Hepatocyte (in vitro differentiated cells): Measurements from ENCODE around the gene SDE2. TPM values are rescaled to one million over a fixed set of nuclear protein-coding genes. Genes with fewer than 3 reads are reported as not detected.

ENCODE experiments used
- DNase-seq: peaks from one replicate; pipeline ENCODE4 v3.0.0-alpha.2; 2016; ENCODE audit warnings: low spot score
- H2AFZ ChIP-seq: fragments of 200-600 bp; sonication (generic); 2 replicates; pipeline ENCODE4 v1.6.0; 2016; ENCODE audit warnings: antibody characterized with exemption, mild to moderate bottlenecking
- H3K27ac ChIP-seq: fragments of 200-600 bp; sonication (generic); 2 replicates; pipeline ENCODE4 v1.5.1; 2016; ENCODE audit warnings: mild to moderate bottlenecking
- H3K27me3 ChIP-seq: fragments of 200-600 bp; sonication (generic); 2 replicates; pipeline ENCODE4 v1.6.1; 2016
- H3K36me3 ChIP-seq: fragments of 200-600 bp; sonication (generic); replicated peaks from 2 replicates; pipeline ENCODE4 v1.5.1; 2016; ENCODE audit warnings: low read depth; ENCODE audit not compliant: insufficient read depth
- H3K4me1 ChIP-seq: fragments of 200-600 bp; sonication (generic); 2 replicates; pipeline ENCODE4 v1.5.1; 2016; ENCODE audit warnings: mild to moderate bottlenecking, moderate library complexity; ENCODE audit not compliant: insufficient read depth
- H3K4me2 ChIP-seq: fragments of 200-600 bp; sonication (generic); 2 replicates; pipeline ENCODE4 v1.6.0; 2016
- H3K4me3 ChIP-seq: fragments of 200-600 bp; sonication (generic); 2 replicates; pipeline ENCODE4 v1.5.1; 2016; ENCODE audit warnings: mild to moderate bottlenecking
- H3K79me2 ChIP-seq: fragments of 200-600 bp; sonication (generic); 2 replicates; pipeline ENCODE4 v1.6.0; 2017; ENCODE audit warnings: mild to moderate bottlenecking
- H3K9me2 ChIP-seq: fragments of 200-600 bp; sonication (generic); replicated peaks from 2 replicates; pipeline ENCODE4 v1.6.0; 2017; ENCODE audit warnings: mild to moderate bottlenecking; ENCODE audit not compliant: insufficient read depth
- H3K9me3 ChIP-seq: fragments of 200-600 bp; sonication (generic); 2 replicates; pipeline ENCODE4 v1.5.1; 2016; ENCODE audit warnings: low read depth, mild to moderate bottlenecking
- H4K20me1 ChIP-seq: fragments of 200-600 bp; sonication (generic); 2 replicates; pipeline ENCODE4 v1.6.0; 2016; ENCODE audit warnings: mild to moderate bottlenecking; ENCODE audit not compliant: insufficient read depth, poor library complexity, severe bottlenecking
- EZH2 ChIP-seq: fragments of 200-600 bp; sonication (generic); IDR thresholded peaks from 2 replicates; pipeline ENCODE4 v1.6.1; 2016; ENCODE audit warnings: antibody characterized with exemption, mild to moderate bottlenecking, borderline replicate concordance
- EZH2phosphoT487 ChIP-seq: fragments of 200-600 bp; sonication (generic); IDR thresholded peaks from one replicate; pipeline ENCODE4 v1.6.1; 2018; ENCODE audit warnings: antibody characterized with exemption, mild to moderate bottlenecking, low read depth, moderate library complexity; ENCODE audit not compliant: unreplicated experiment, severe bottlenecking
- WGBS: methylation state at CpG from one replicate; pipeline ENCODE4 v1.1.6; 2016; ENCODE audit warnings: low lambda C conversion rate; ENCODE audit errors: missing lambda C conversion rate; 5-methylcytosine and 5-hydroxymethylcytosine counted together
- polyA plus RNA-seq: library from polyadenylated mRNA; unstranded; fragments of >200 nt; fragmentation: Nextera tagmentation; extraction: Ambion mirVana; gene quantifications from 2 replicates; pipeline ENCODE4 v1.2.1, GENCODE V29; 2016
- total RNA-seq: library from RNA; depleted of rRNA; stranded (reverse); fragments of >200 nt; gene quantifications from 2 replicates; pipeline ENCODE4 v1.2.3, GENCODE V29; 2014
- TF ChIP-seq, protein P1 (sequence below): fragments of 200-600 bp; sonication (generic); IDR thresholded peaks from 2 replicates; pipeline ENCODE4 v1.5.1; 2016; ENCODE audit warnings: antibody characterized with exemption, mild to moderate bottlenecking; ENCODE audit not compliant: poor library complexity

Gene SDE2
- total and polyA plus RNA-seq, 2 experiments from 2014 or later, result 14.6 to 27.3 TPM

DNA sequence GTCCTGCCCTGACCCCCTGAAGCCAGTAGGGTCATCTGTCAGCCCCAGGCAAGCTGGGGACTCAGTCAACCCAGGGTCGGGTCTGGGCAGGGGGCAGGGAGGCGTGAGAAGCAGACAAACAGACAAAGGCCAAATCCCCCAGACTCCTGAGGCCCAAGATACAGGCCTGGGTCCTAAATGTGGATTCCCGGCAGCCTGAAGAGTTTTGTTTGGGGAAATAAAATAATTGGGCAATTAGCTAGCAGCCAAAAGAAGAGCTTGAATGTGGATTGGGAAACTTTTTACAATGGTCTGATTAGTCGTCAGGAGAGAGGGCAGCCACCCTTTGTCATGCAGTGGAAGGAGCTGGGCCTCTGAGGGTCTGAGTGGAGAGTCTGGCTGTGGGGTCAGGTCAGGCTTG, 53.6 kb downstream of the SDE2 start:
- WGBS, result 64% methylated on average over 4 of the region's 4 CpGs
- Histone ChIP-seq H3K4me2 (no peak overlapping the region), H3K79me2 (no peaks in the 10 kb centered on the region), H3K27me3 (peaks cover 20% of the 10 kb centered on the region), H3K4me1 (peaks cover 5% of the 10 kb centered on the region), H3K36me3 (no peaks in the 10 kb centered on the region), H3K9me2 (no peaks in the 10 kb centered on the region), H4K20me1 (no peaks in the 10 kb centered on the region), H3K4me3 (no peak overlapping the region), H3K9me3 (no peaks in the 10 kb centered on the region), H3K27ac (no peak overlapping the region), H2AFZ (no peak overlapping the region)
- TF ChIP-seq, protein P1, sequence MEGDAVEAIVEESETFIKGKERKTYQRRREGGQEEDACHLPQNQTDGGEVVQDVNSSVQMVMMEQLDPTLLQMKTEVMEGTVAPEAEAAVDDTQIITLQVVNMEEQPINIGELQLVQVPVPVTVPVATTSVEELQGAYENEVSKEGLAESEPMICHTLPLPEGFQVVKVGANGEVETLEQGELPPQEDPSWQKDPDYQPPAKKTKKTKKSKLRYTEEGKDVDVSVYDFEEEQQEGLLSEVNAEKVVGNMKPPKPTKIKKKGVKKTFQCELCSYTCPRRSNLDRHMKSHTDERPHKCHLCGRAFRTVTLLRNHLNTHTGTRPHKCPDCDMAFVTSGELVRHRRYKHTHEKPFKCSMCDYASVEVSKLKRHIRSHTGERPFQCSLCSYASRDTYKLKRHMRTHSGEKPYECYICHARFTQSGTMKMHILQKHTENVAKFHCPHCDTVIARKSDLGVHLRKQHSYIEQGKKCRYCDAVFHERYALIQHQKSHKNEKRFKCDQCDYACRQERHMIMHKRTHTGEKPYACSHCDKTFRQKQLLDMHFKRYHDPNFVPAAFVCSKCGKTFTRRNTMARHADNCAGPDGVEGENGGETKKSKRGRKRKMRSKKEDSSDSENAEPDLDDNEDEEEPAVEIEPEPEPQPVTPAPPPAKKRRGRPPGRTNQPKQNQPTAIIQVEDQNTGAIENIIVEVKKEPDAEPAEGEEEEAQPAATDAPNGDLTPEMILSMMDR, result no peak
- TF ChIP-seq EZH2 (no peak), EZH2phosphoT487 (no peak)
- no peak for DNase-seq

GRCh38 chr1:225944951-225945350, 54.2 kb downstream of the SDE2 start:
- no peak for TF ChIP-seq EZH2phosphoT487
- TF ChIP-seq, protein P1, result no peak
- TF ChIP-seq EZH2, result no peak
- no peak overlapping the region for H3K4me2 ChIP-seq
- peaks cover 15% of the 10 kb centered on the region for H3K27me3 ChIP-seq
- no peak for DNase-seq
- H4K20me1 ChIP-seq, result no peaks in the 10 kb centered on the region
- H2AFZ ChIP-seq, result no peak overlapping the region
- H3K9me3 ChIP-seq, result no peaks in the 10 kb centered on the region
- no peak overlapping the region for H3K27ac ChIP-seq
- no peak overlapping the region for H3K4me3 ChIP-seq
- peaks cover 5% of the 10 kb centered on the region for H3K4me1 ChIP-seq
- H3K36me3 ChIP-seq, result no peaks in the 10 kb centered on the region
- H3K79me2 ChIP-seq, result no peaks in the 10 kb centered on the region
- no peaks in the 10 kb centered on the region for H3K9me2 ChIP-seq
- WGBS, result 81% methylated on average over 7 of the region's 7 CpGs

GRCh38 chr1:225944387-225944786, 54.8 kb downstream of the SDE2 start:
- Histone ChIP-seq H3K79me2 (no peaks in the 10 kb centered on the region), H2AFZ (no peak overlapping the region), H3K27ac (no peak overlapping the region), H4K20me1 (no peaks in the 10 kb centered on the region), H3K4me1 (peaks cover 5% of the 10 kb centered on the region), H3K4me3 (no peak overlapping the region), H3K27me3 (peaks cover 15% of the 10 kb centered on the region), H3K36me3 (no peaks in the 10 kb centered on the region), H3K4me2 (no peak overlapping the region), H3K9me3 (no peaks in the 10 kb centered on the region), H3K9me2 (no peaks in the 10 kb centered on the region)
- TF ChIP-seq EZH2 (no peak), EZH2phosphoT487 (no peak)
- TF ChIP-seq, protein P1, result no peak
- no peak for DNase-seq
- WGBS, result 83% methylated on average over 2 of the region's 2 CpGs

GRCh38 chr1:225943582-225943981, 55.6 kb downstream of the SDE2 start:
- Histone ChIP-seq H3K9me2 (no peaks in the 10 kb centered on the region), H2AFZ (no peak overlapping the region), H3K27ac (no peak overlapping the region), H3K4me1 (peaks cover 5% of the 10 kb centered on the region), H3K79me2 (no peaks in the 10 kb centered on the region), H3K36me3 (no peaks in the 10 kb centered on the region), H3K4me2 (no peak overlapping the region), H4K20me1 (no peaks in the 10 kb centered on the region), H3K4me3 (no peak overlapping the region), H3K9me3 (no peaks in the 10 kb centered on the region), H3K27me3 (peaks cover 8% of the 10 kb centered on the region)
- DNase-seq, result no peak
- TF ChIP-seq EZH2phosphoT487, result no peak
- TF ChIP-seq, protein P1, result no peak
- WGBS, result 83% methylated on average over 4 of the region's 4 CpGs
